H1 (cell line): Measurements from ENCODE around the gene XPO5. TPM values are rescaled to one million over a fixed set of nuclear protein-coding genes. Genes with fewer than 3 reads are reported as not detected.

Experiments
- CTCF ChIA-PET: fragments of 300-600 bp; sonication (Branson Sonifier 250); formaldehyde crosslinking; loops from one replicate; lab custom pipeline; 2021; ENCODE audit not compliant: partially characterized antibody; lab: Charles Lee
- POLR2A ChIA-PET: fragments of 300-600 bp; sonication (Branson Sonifier 250); formaldehyde crosslinking; loops from one replicate; lab custom pipeline; 2021; ENCODE audit warnings: inconsistent platforms; ENCODE audit not compliant: partially characterized antibody; lab: Charles Lee
- DNase-seq, 2 experiments: peaks; one replicate each; pipeline versions ENCODE4 v3.0.0 to v3.0.0-alpha.2; 2010 to 2022; ENCODE audit warnings: low spot score in 2 of 2, low read depth in 1 of 2, mixed read lengths in 1 of 2
- FAIRE-seq: peaks from 2 replicates; lab custom pipeline; 2011; peaks lifted over from hg19 to GRCh38; lab: Jason Lieb, UNC
- H2AFZ ChIP-seq: 2 replicates; pipeline ENCODE4 v1.8.1; 2012; ENCODE audit warnings: low read length, inconsistent platforms
- H2AK5ac ChIP-seq: 2 replicates; pipeline ENCODE4 v1.6.1; 2013; ENCODE audit warnings: low read depth, low read length
- H2BK120ac ChIP-seq: replicated peaks from 2 replicates; pipeline ENCODE3; 2013; ENCODE audit warnings: low read depth, low read length, inconsistent platforms
- H2BK12ac ChIP-seq: 2 replicates; pipeline ENCODE4 v1.6.1; 2013; ENCODE audit warnings: low read depth, low read length
- H2BK15ac ChIP-seq: 2 replicates; pipeline ENCODE4 v1.6.1; 2013; ENCODE audit warnings: low read length
- H2BK20ac ChIP-seq: 2 replicates; pipeline ENCODE4 v1.6.1; 2013; ENCODE audit warnings: low read length
- H2BK5ac ChIP-seq: 2 replicates; pipeline ENCODE4 v1.6.1; 2013; ENCODE audit warnings: low read depth, low read length
- H3K14ac ChIP-seq: 2 replicates; pipeline ENCODE4 v1.6.1; 2013; ENCODE audit warnings: inconsistent platforms; ENCODE audit not compliant: insufficient read length
- H3K18ac ChIP-seq: 2 replicates; pipeline ENCODE4 v1.6.1; 2013; ENCODE audit warnings: low read length; ENCODE audit errors: extremely low read depth
- H3K23ac ChIP-seq: 2 replicates; pipeline ENCODE4 v1.6.1; 2013; ENCODE audit warnings: inconsistent platforms; ENCODE audit not compliant: insufficient read length
- H3K23me2 ChIP-seq: 2 replicates; pipeline ENCODE4 v1.6.1; 2013; ENCODE audit warnings: low read depth, low read length
- H3K27ac ChIP-seq: 2 replicates; pipeline ENCODE4 v1.6.1; 2011; ENCODE audit warnings: low read depth, low read length, inconsistent platforms
- H3K27me3 ChIP-seq, 4 experiments: replicated peaks in 1 of 4; 1 replicate in 1 of 4; 2 replicates in 3 of 4; pipeline versions ENCODE4 v1.6.1 to v1.8.1; 2011 to 2013; ENCODE audit warnings: low read length in 3 of 4, mild to moderate bottlenecking in 3 of 4, inconsistent platforms in 2 of 4, mixed read lengths in 2 of 4, moderate library complexity in 1 of 4; ENCODE audit not compliant: control insufficient read depth in 3 of 4, insufficient read depth in 3 of 4; ENCODE audit errors: extremely low read depth in 1 of 4
- H3K36me3 ChIP-seq, 4 experiments: 2 replicates each; pipeline versions ENCODE4 v1.6.1 to v1.8.1; 2011 to 2013; ENCODE audit warnings: mild to moderate bottlenecking in 4 of 4, low read length in 3 of 4, moderate library complexity in 2 of 4, control low read depth in 1 of 4, inconsistent platforms in 1 of 4; ENCODE audit not compliant: insufficient read depth in 4 of 4, control insufficient read depth in 2 of 4
- H3K4ac ChIP-seq: replicated peaks from 2 replicates; pipeline ENCODE3; 2013; ENCODE audit warnings: low read length, low read depth, mixed read lengths, inconsistent platforms; ENCODE audit not compliant: insufficient read length
- H3K4me1 ChIP-seq, 4 experiments: replicated peaks in 1 of 4; 1 replicate in 1 of 4; 2 replicates in 3 of 4; pipeline versions ENCODE4 v1.6.1 to v1.8.1; 2011 to 2013; ENCODE audit warnings: low read length in 3 of 4, inconsistent platforms in 2 of 4, mixed read lengths in 1 of 4; ENCODE audit not compliant: insufficient read depth in 4 of 4, control insufficient read depth in 3 of 4
- H3K4me2 ChIP-seq, 2 experiments: 2 replicates each; pipeline versions ENCODE4 v1.6.1 to v1.8.1; 2011 to 2013; ENCODE audit warnings: low read depth in 2 of 2, low read length in 2 of 2, control low read depth in 1 of 2, inconsistent platforms in 1 of 2, mild to moderate bottlenecking in 1 of 2; ENCODE audit not compliant: insufficient read depth in 1 of 2
- H3K4me3 ChIP-seq, 4 experiments: fragments of 200-600, 300-600 bp in 1 of 4; sonication (generic), shearing (Covaris generic), sonication (Bioruptor Twin) in 1 of 4; 2 replicates each; pipeline versions ENCODE4 v1.5.1 to v1.8.1; 2011 to 2016; ENCODE audit warnings: low read length in 4 of 4, low read depth in 3 of 4, control low read depth in 2 of 4, inconsistent platforms in 2 of 4, mild to moderate bottlenecking in 2 of 4, mixed read lengths in 1 of 4, moderate library complexity in 1 of 4; ENCODE audit not compliant: insufficient read depth in 2 of 4; ENCODE audit errors: extremely low read depth in 1 of 4
- H3K56ac ChIP-seq: replicated peaks from 2 replicates; pipeline ENCODE3; 2013; ENCODE audit warnings: low read depth, mild to moderate bottlenecking, mixed read lengths, low read length, inconsistent platforms; ENCODE audit not compliant: insufficient read length
- H3K79me1 ChIP-seq: 2 replicates; pipeline ENCODE4 v1.6.1; 2013; ENCODE audit warnings: low read depth, low read length, control low read depth
- H3K79me2 ChIP-seq, 2 experiments: 2 replicates each; pipeline versions ENCODE4 v1.6.1 to v1.8.1; 2012 to 2013; ENCODE audit warnings: low read length in 2 of 2, mild to moderate bottlenecking in 2 of 2, inconsistent platforms in 1 of 2; ENCODE audit not compliant: insufficient read depth in 2 of 2, control insufficient read depth in 1 of 2
- H3K9ac ChIP-seq, 4 experiments: replicated peaks in 1 of 4; 1 replicate in 1 of 4; 2 replicates in 3 of 4; pipeline versions ENCODE4 v1.6.1 to v1.8.1; 2011 to 2013; ENCODE audit warnings: low read depth in 3 of 4, low read length in 3 of 4, control low read depth in 2 of 4, mild to moderate bottlenecking in 2 of 4, moderate library complexity in 2 of 4, inconsistent platforms in 1 of 4; ENCODE audit errors: extremely low read depth in 1 of 4
- H3K9me3 ChIP-seq, 2 experiments: 2 replicates each; pipeline versions ENCODE4 v1.6.1 to v1.8.1; 2012 to 2013; ENCODE audit warnings: mild to moderate bottlenecking in 2 of 2, moderate library complexity in 2 of 2, control low read depth in 1 of 2, inconsistent platforms in 1 of 2, low read depth in 1 of 2, low read length in 1 of 2, mixed read lengths in 1 of 2; ENCODE audit not compliant: insufficient read depth in 2 of 2
- H4K20me1 ChIP-seq, 2 experiments: replicated peaks in 1 of 2; 2 replicates each; pipeline versions ENCODE3 to v1.8.1; 2011 to 2013; ENCODE audit warnings: inconsistent platforms in 2 of 2, low read length in 2 of 2, mild to moderate bottlenecking in 1 of 2; ENCODE audit not compliant: insufficient read depth in 2 of 2, control insufficient read depth in 1 of 2
- H4K5ac ChIP-seq: 2 replicates; pipeline ENCODE4 v1.6.1; 2013; ENCODE audit warnings: low read length, low read depth, mixed read lengths, inconsistent platforms; ENCODE audit not compliant: insufficient read length
- H4K8ac ChIP-seq: 2 replicates; pipeline ENCODE4 v1.8.0; 2013; ENCODE audit warnings: mild to moderate bottlenecking, moderate library complexity, low read length, inconsistent platforms; ENCODE audit not compliant: insufficient read depth; ENCODE audit errors: extremely low read depth
- H4K91ac ChIP-seq: replicated peaks from 2 replicates; pipeline ENCODE3; 2013; ENCODE audit warnings: low read length, mixed read lengths, inconsistent platforms; ENCODE audit not compliant: insufficient read length
- CHD2 ChIP-seq: IDR thresholded peaks from 2 replicates; pipeline ENCODE4 v1.6.1; 2012; ENCODE audit warnings: low read length, improper control_type of control experiment
- FOSL1 ChIP-seq: IDR thresholded peaks from 2 replicates; pipeline ENCODE4 v1.6.1; 2011; ENCODE audit warnings: mild to moderate bottlenecking, low read depth, low read length, moderate library complexity; ENCODE audit not compliant: insufficient read depth
- GTF2F1 ChIP-seq: IDR thresholded peaks from 2 replicates; pipeline ENCODE4 v1.6.1; 2012; ENCODE audit warnings: low read depth, low read length, improper control_type of control experiment, borderline replicate concordance
- KDM1A ChIP-seq: fragments of 200-600, 300-600 bp; sonication (generic); IDR thresholded peaks from 2 replicates; pipeline ENCODE4 v1.7.1; 2016; ENCODE audit warnings: mild to moderate bottlenecking, low read length, borderline replicate concordance
- KDM5A ChIP-seq: fragments of 200-600 bp; IDR thresholded peaks from 2 replicates; pipeline ENCODE4 v1.7.1; 2012; ENCODE audit warnings: mild to moderate bottlenecking, low read length, inconsistent platforms, mixed read lengths
- NANOG ChIP-seq: IDR thresholded peaks from 2 replicates; pipeline ENCODE4 v1.6.1; 2011; ENCODE audit warnings: low read length, low read depth, mild to moderate bottlenecking, inconsistent platforms; ENCODE audit not compliant: insufficient read depth, poor library complexity, severe bottlenecking
- POLR2AphosphoS5 ChIP-seq: IDR thresholded peaks from 2 replicates; pipeline ENCODE4 v1.6.1; 2011; ENCODE audit warnings: low read depth, low read length
- RNF2 ChIP-seq: fragments of 200-900, 300-1000 bp; sonication (generic); IDR thresholded peaks from 2 replicates; pipeline ENCODE4 v1.7.1; 2016; ENCODE audit warnings: borderline replicate concordance, low read depth, mild to moderate bottlenecking, antibody characterized with exemption, low read length; ENCODE audit not compliant: poor library complexity, severe bottlenecking; ENCODE audit errors: missing control alignments
- SIN3A ChIP-seq, 2 experiments: IDR thresholded peaks in 1 of 2; conservative IDR thresholded peaks in 1 of 2; 2 replicates each; pipeline ENCODE4 v1.6.1; 2011 to 2012; ENCODE audit warnings: low read length in 2 of 2, improper control_type of control experiment in 1 of 2, low read depth in 1 of 2, mild to moderate bottlenecking in 1 of 2
- SP4 ChIP-seq: IDR thresholded peaks from 2 replicates; pipeline ENCODE4 v1.6.1; 2012; ENCODE audit warnings: low read length, inconsistent platforms
- WGBS, 2 experiments: shearing (Covaris generic) in 1 of 2; methylation state at CpG; one replicate each; pipeline versions ENCODE4 v1.1.6 to v1.1.7; 2013 to 2015; ENCODE audit warnings: low lambda C conversion rate in 2 of 2, mixed read lengths in 2 of 2, inconsistent platforms in 1 of 2, low coverage in 1 of 2, missing lambda C conversion rate in 1 of 2; ENCODE audit not compliant: insufficient replicate concordance in 2 of 2, insufficient coverage in 1 of 2, insufficient read length in 1 of 2; ENCODE audit errors: extremely low coverage in 1 of 2, missing lambda C conversion rate in 1 of 2; 5-methylcytosine and 5-hydroxymethylcytosine counted together
- polyA plus RNA-seq, 7 experiments: library from polyadenylated mRNA; depleted of rRNA in 3 of 7; stranded (reverse) in 5 of 7; unstranded in 2 of 7; fragments of >200 nt in 5 of 7; fragments of 200-250 nt in 2 of 7; gene quantifications; 1 replicate in 5 of 7; 2 replicates in 1 of 7; 4 replicates in 1 of 7; pipeline versions ENCODE4 v1.2.1 to v1.2.3, GENCODE V29; 2011 to 2013; ENCODE audit warnings: missing spikeins in 2 of 7, mixed read lengths in 2 of 7
- total RNA-seq: library from RNA; stranded (reverse); fragmentation: NEBNext Ultra II Directional; extraction: Animal tissue kit (Norgen Biotek cat#: 25700); gene quantifications from 2 replicates; pipeline ENCODE4 v1.2.1, GENCODE V29; 2021
- TF ChIP-seq, protein P1 (sequence below): IDR thresholded peaks from 2 replicates; pipeline ENCODE4 v1.6.1; 2011; ENCODE audit warnings: low read length, improper control_type of control experiment

The XPO5 gene
- total and polyA plus RNA-seq, 2 of the 8 experiments (the other 6 are each of a cell fraction or from before 2014, with no cell fraction given), result 80.6 to 95.7 TPM

GRCh38 chr6:43621078-43621835, 45.4 kb upstream of the XPO5 start:
- no peaks in the 10 kb centered on the region for H3K4me1 ChIP-seq
- POLR2A ChIA-PET, result interaction anchor here (1.1 to 4.0 kb wide), 4 partner anchors 8 to 73 kb away, joined by 3 to 20 read pairs (median 3); partner anchors contain the start of gene GTPBP2
- H2BK12ac ChIP-seq, result no peak overlapping the region
- H2BK15ac ChIP-seq, result no peak overlapping the region
- H3K4me2 ChIP-seq, result no peak overlapping the region
- no peaks in the 10 kb centered on the region for H3K9me3 ChIP-seq
- no peak overlapping the region for H2BK120ac ChIP-seq
- no peak overlapping the region for H3K4me3 ChIP-seq
- WGBS, 2 experiments, result 94% methylated on average over 12 of the region's 12 CpGs; no CpG with 5 or more reads in 1 of the 2 experiments
- DNase-seq (no peak), FAIRE-seq (no peak)
- no peaks in the 10 kb centered on the region for H3K27me3 ChIP-seq
- CTCF ChIA-PET, result interaction anchor here (4.0 kb wide), 1 partner anchor 13 kb away, joined by 23 read pairs; no protein-coding TSS in a partner anchor
- no peak overlapping the region for H2BK20ac ChIP-seq
- peaks cover 8 to 9% of the 10 kb centered on the region in 2 experiments for H4K20me1 ChIP-seq
- no peak overlapping the region for H3K18ac ChIP-seq
- H3K14ac ChIP-seq, result no peak overlapping the region
- H3K36me3 ChIP-seq, result peaks cover 36 to 67% (median 57%) of the 10 kb centered on the region in 4 experiments
- H2AK5ac ChIP-seq, result no peak overlapping the region
- H4K91ac ChIP-seq, result no peak overlapping the region
- no peaks in the 10 kb centered on the region for H3K23me2 ChIP-seq
- H3K23ac ChIP-seq, result no peak overlapping the region
- no peak overlapping the region; the same call in 1 of the 2 replicates for H3K27ac ChIP-seq
- H4K8ac ChIP-seq, result no peak overlapping the region
- no peak overlapping the region for H3K56ac ChIP-seq
- no peak overlapping the region for H2BK5ac ChIP-seq
- H2AFZ ChIP-seq, result no peak overlapping the region
- H3K4ac ChIP-seq, result no peak overlapping the region
- no peak overlapping the region for H4K5ac ChIP-seq
- no peak overlapping the region for H3K9ac ChIP-seq
- H3K79me1 ChIP-seq, result no peaks in the 10 kb centered on the region
- no peaks in the 10 kb centered on the region for H3K79me2 ChIP-seq
- no peak for TF ChIP-seq RNF2
- TF ChIP-seq SP4, result no peak
- no peak for TF ChIP-seq GTF2F1
- no peak for TF ChIP-seq NANOG
- no peak for TF ChIP-seq POLR2AphosphoS5
- TF ChIP-seq CHD2, result no peak
- TF ChIP-seq KDM5A, result no peak
- no peak for TF ChIP-seq FOSL1
- no peak for TF ChIP-seq SIN3A (conservative IDR thresholded peaks at IDR 0.05 in 1 of 2, IDR thresholded peaks at IDR 0.05 in 1 of 2; ENCODE audit: low read depth in 1 of 2, low read length in 2 of 2)
- TF ChIP-seq, protein P1, sequence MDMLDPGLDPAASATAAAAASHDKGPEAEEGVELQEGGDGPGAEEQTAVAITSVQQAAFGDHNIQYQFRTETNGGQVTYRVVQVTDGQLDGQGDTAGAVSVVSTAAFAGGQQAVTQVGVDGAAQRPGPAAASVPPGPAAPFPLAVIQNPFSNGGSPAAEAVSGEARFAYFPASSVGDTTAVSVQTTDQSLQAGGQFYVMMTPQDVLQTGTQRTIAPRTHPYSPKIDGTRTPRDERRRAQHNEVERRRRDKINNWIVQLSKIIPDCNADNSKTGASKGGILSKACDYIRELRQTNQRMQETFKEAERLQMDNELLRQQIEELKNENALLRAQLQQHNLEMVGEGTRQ, result no peak
- TF ChIP-seq KDM1A, result no peak
